ENCODE results near the gene DAP3.
"Not testable (repeated sequence)": the region's sequence is repeated elsewhere in the genome, so short reads cannot be mapped to it uniquely, and the experiment has no call there.

Gene DAP3

DNA sequence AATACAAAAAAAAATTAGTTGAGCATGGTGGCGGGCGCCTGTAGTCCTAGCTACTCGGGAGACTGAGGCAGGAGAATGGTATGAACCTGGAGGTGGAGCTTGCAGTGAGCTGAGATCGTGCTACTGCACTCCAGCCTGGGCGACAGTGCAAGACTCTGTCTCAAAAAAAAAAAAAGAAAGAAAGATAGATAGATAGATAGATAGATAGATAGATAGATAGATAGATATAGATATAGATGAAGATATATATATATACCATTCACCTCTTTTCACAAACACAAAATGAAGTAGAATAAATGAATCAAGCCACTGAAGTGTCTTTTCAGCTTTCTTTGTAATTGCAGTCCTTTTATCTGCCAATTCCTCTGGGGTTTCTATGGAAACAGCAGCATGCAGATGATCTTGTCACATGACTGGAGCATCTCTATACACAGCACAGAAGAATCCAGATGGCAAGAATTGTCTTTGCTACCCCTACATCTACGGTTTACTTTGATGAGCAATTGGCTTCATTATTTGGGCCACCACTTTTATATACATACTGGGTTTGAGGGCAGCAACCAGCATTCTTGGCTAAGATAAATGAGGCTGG, 29.7 kb downstream of the DAP3 start:
- DNase-seq (ENCODE audit: low spot score), result not testable (repeated sequence)

DNA sequence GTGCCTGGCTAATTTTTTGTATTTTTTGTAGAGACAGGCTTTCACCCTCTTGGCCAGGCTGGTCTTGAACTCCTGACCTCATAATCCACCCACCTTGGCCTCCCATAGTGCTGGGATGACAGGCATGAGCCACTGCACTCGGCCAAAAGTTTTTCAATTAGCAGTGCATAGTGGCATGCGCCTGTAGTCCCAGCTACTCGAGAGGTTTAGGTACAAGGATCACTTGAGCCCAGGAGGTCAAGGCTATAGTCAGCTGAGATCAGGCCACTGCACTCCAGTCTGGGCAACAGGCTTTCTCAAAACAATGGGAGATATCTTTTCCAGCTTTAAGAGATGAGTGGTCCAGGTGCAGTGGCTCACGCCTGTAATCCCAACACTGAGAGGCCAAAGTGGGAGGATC, 30.8 kb downstream of the DAP3 start:
- no peak for DNase-seq (ENCODE audit: low spot score)

DNA sequence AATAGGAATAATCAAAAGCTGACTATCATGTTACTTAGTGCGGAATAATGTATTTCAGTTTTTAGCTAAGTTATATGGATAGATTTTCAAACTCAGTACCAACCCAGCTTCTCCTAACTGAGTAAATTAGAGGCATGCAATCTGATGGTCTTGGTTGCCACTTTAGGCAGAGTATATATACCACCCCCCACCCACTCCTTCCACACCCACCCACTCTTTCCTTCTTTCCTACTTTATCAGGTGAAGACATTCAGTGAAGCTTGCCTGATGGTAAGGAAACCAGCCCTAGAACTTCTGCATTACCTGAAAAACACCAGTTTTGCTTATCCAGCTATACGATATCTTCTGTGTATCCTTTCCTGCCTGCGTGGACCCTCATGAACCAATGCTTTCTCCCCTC, 36.3 kb downstream of the DAP3 start:
- no peak for DNase-seq (ENCODE audit: low spot score)

DNA sequence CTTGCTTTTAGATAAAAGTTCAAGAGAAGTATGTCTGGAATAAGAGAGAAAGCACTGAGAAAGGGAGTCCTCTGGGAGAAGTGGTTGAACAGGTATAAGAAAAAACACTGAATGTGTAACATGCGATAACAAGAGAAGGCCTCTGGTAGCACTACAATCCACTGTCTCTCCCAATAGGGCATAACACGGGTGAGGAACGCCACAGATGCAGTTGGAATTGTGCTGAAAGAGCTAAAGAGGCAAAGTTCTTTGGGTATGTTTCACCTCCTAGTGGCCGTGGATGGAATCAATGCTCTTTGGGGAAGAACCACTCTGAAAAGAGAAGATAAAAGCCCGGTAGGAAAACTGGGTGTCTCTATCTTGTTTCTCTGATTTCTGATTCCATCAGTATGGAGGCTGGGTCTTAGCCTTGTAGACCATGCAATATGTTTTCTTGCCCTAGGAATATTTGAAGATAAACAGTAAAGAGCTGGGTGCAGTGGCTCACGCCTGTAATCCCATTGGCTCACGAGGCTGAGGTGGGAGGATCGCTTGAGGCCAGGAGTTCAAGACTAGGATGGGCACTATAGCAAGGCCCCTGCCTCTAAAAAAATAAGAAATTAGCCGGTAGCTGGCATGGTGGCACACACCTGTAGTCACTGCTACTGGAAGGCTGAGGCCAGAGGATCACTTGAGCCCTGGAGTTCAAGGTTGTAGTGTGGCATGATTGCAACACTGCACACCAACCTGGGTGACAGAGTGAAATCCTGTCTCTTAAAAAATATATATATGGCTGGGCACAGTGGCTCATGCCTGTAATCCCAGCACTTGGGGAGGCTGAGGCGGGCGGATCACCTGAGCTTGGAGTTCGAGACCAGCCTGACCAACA, 40.4 kb downstream of the DAP3 start:
- DNase-seq (ENCODE audit: low spot score), result peak; percentile 60

DNA sequence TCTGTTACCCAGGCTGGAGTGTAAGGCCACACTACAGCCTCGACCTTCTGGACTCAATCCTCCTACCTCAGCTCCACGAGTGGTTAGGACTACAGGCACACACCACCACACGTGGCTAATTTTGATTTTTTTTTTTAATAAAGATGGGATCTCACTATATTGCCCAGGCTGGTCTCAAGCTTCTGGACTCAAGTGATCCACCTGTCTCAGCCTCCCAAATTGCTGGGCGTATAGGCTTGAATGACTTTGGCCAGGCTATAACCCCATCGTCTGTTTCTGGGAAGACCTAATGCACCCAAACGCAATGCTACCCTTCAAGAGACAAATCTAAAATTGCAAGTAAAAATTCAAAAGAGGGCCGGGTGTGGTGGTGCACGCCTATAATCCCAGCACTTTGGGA, 52.1 kb downstream of the DAP3 start:
- DNase-seq (ENCODE audit: low spot score), result no peak

DNA sequence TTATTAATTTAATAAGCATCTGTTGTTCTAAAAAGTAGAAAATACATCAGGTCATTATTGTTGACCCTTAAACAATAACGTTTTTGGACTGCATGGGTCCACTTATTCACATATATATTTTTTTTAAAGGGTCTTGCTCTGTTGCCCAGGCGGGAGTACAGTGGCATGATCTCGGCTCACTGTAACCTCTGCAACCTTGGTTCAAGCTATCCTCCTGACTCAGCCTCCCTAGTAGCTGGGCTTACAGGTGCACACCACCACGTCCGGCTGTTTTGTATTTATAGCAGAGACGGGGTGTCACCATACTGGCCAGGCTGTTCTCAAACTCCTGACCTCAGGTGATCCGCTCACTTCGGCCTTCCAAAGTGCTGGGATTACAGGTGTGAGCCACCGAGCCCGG, 53.0 kb downstream of the DAP3 start:
- DNase-seq (ENCODE audit: low spot score), result no peak

DNA sequence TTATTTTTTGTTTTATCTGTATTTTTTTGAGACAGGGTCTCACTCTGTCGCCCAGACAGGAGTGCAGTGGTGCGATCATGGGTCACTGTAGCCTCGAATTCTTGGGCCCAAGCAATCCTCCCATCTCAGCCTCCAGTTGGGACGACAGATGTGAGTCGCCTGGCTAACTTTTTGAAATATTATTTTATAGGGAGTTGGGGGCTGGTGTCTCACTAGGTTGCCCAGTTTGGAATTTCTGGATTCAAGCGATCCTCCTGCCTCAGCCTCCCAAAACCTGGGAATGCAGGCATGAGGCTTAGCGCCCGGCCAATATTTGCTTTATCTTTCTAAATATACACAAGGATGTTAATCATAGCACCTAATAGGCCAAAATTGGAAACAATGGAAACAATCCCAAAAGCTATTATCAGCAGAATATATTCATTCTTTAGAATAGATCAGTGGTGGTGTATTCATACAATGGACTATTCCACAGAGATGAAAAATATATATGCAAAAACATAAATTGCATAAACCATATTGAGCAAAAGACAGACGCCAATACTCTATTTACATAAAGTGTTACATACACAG, 55.9 kb downstream of the DAP3 start:
- DNase-seq (ENCODE audit: low spot score), result no peak

DNA sequence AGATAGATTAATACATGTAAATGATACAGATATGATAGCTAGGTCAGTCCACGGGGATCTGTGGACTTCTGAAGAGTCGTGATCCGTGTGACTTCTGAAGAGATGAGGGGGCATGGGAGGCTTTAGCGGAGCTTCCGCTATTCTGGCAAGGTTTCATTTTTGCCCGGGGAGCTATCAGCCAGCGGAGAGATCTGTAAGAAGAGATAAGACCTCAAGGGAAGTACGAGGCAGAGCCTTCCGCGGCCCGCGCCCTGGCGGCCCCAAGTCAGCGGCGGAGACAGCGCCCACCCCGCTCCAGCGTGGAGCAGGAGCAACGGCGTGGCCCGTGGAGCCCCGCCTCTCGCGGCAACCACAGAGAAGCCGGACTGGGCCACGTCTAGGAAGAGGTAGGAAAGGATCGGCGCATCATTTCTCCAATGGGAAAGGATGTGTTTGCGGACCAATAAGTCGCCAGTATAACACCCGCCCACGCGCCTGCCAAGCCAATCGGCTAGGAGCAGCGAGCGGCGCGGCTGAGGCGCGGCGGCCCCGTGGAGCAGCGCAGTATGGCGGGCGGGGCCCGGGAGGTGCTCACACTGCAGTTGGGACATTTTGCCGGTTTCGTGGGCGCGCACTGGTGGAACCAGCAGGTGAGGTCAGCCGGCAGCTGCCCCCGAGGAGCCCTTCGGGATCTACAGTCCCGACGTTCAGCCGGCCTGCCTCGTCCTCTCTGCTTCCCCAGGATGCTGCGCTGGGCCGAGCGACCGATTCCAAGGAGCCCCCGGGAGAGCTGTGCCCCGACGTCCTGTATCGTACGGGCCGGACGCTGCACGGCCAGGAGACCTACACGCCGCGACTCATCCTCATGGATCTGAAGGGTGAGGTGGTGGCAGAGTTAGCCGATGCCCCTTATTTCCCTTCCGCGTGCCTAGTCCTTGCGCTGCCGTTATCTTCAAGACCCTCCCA, 56.7 kb downstream of the DAP3 start:
- peak; percentile 97 for DNase-seq (ENCODE audit: low spot score)

DNA sequence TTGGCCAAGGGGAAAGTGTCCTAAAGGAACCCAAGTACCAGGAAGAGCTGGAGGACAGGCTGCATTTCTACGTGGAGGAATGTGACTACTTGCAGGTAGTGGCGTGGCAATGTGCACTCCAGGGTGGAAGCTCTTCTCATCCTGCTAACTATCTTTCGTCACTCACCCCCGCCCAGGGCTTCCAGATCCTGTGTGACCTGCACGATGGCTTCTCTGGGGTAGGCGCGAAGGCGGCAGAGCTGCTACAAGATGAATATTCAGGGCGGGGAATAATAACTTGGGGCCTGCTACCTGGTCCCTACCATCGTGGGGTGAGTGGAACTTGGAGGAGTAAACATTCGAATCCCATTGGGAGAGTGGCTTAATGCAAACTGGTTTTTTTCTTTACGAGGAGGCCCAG, 58.7 kb downstream of the DAP3 start:
- not testable (repeated sequence) for DNase-seq (ENCODE audit: low spot score)

DNA sequence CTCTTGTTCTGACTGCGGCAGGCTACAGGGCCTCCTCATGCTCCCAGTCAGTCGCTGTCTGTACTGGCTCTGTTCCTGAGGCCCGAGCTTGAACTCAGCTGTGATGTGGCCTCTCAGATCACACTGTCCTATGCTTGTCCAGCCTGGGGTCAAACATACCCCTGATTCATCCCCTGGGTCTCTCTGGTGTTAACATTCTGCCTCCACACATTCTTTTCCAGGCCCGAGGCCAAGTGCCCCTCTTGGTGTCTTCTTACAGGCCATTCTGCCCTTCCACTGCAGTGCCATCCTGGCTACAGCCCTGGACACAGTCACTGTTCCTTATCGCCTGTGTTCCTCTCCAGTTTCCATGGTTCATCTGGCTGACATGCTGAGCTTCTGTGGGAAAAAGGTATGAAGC, 59.2 kb downstream of the DAP3 start:
- DNase-seq (ENCODE audit: low spot score), result not testable (repeated sequence)

DNA sequence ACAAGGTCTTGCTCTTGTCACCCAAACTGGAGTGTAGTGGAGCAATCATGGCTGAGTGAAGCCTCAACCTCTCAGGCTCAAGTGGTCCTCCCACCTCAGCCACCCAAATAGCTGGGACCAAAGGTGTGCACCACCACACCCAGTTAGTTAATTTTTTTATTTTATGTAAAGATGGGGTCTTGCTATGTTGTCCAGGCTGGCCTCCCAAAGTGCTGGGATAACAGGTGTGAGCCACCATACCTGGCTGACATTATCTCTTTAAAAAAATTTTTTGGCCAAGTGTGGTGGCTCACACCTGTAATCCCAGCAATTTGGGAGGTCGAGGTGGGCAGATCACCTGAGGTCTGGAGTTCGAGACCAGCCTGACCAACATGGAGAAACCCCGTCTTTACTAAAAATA, 70.1 kb downstream of the DAP3 start:
- not testable (repeated sequence) for DNase-seq (ENCODE audit: low spot score)

DNA sequence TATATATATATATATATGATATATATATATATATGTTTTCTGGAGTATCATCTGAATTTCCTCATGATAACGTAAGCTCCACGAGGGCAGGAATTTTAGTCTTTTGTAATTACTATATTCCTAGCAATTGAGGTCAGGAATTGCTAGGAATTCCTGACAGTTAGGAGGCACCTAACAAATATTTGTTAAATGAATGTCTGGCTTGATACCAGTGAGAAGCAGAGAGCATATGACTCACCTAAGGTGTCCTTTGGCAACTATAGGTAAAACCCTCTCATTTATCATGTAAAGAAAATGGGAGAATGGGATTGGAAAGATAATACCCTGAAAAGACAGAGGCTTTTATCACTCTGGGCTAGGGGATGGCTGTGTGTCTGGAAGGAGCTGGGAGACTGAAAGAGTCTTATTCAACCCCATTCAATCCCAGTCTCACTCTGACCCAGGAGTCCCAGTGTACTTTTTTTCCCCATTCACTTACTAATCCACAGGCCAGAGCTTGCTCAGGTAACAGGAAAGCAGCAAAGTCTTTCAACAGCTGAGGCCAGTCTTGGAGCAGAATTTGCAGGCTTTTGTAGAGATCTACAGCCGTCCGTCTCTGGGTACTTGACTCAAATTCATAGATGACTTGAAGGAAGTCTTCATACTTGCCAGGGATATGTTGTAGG, 71.2 kb downstream of the DAP3 start:
- no peak for DNase-seq (ENCODE audit: low spot score)

DNA sequence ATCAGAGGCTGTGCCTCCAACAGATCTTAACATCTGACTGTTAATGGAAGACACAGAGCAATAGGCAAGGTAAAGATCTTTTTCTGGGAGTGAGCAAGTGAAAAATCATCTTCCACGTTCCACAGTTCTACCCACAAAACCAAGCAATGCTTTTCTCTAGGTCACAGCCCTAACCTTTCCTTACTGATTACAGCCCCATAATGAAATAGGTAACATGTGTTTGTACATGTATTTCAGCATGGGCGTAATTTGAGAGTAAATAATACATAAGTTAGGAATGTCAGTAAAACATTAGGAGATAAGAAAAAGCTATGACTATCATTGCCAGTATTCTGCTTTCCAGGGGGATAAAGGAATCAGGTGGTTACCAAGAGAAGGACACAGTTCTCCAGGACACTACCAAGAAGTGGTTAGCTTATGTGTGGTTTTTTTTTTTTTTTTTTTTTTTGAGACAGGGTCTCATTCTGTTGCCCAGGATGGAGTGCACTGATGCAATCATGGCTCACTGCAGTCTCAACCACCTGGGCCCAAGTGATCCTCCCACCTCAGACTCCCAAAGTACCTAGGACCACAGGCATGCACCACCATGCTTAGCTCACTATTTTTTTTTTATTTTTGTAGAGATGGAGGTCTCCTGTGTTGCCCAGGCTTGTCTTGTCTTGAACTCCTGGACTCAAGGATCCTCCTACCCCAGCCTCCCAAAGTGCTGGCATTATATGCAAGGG, 72.0 kb downstream of the DAP3 start:
- DNase-seq (ENCODE audit: low spot score), result no peak

DNA sequence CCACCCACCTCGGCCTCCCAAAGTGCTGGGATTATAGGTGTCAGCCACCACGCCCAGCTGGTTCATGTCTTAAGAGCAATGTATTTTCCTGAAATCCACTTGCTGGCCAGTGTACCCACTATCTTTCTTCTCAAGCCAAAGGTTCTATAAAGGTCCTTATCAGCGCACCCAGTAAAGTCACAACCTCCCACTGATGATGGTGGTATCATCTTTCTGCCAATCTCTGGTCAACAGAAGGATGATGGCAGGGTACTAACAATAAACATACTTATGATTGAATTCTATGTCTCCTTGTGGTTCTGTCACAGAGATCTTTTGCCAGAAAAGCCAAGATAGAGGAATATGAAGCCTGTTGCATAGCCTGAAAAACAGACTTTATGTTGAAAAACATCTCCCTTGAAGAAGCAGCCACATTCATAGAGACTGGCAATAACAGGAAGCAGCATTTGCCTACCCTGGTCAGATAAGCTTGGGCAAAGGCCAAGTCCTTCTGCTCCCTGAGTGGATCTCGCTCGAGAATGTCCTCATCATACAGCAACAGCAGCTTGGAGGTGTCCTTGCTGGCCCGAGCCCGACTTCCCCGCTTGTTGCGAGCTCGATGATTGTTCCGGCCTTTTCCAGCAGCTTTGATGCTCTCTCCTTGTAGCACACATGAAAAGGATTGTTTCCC, 73.0 kb downstream of the DAP3 start:
- DNase-seq (ENCODE audit: low spot score), result no peak

DNA sequence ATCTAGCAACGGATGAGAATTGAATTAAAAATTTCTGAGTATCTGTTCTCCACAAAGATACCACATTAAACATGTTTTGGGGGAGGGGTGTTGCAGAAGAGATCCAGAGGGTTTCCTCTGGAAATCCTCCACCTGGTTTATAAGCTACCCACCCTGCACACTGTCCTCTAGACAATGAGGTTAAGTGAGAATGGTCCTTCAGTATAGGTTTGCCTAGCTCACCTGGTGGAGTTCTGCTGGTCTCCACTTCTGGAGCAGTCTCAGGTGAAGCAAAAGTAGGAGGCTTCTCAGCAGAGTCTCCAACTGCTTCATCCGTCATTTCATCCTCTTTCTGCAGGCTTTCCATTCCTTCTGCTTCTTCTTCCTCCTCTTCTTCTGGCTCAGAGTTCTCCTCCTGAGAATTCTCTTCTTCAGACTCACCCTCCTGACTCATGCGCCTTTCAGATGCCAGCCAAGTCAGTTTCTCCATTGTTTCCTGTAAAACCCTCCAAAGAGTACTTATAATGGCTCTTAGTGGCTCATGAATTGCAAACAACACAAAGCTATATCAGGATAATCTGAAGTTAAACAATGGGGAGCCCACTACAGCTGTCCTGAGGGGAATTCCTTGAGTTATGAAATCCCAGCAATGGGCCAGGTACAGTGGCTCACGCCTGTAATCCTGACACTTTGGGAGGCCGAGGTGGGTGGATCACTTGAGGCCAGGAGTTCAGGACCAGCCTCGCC, 74.4 kb downstream of the DAP3 start:
- DNase-seq (ENCODE audit: low spot score), result peak; percentile 80

DNA sequence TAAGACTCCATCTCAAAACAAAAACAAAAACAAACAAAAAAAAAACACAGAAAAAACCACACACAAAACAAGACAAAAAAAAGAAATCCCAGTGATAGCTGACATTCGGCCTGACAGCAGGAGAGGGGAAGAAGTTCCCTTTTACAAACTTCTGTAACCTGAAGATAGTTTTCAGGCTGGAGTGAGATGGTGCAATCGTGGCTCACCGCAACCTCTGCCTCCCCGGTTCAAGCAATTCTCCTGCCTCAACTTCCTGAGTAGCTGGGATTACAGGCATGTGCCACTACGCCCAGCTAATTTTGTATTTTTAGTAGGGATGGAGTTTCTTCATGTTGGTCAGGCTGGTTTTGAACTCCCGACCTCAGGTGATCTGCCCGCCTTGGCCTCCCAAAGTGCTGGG, 75.1 kb downstream of the DAP3 start:
- not testable (repeated sequence) for DNase-seq (ENCODE audit: low spot score)

DNA sequence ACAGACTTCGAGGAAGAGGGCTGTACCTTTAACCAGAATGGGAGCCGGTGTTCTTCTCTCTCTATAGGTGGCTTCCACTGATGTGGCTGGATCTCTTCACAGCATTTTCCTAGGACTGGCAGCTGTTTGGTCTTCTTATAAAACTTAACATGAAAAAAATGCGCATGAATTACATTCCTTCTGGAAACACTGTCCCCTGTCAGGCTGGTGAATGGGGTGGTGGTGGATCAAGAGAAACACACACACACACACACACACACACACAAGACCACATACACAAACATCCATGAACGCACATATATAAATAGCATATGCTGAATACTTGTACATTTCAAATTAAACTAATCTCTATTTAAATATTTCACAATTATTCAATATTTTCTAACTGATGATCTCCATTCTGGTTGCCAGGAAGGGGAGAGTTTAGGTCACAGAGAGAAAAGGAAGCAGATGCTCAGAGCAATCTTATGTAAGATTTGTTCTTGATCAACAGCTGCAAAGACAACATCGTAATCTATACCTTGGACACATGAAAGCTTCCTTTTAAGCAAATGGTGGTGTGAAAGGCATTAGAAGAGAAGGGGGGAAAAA, 78.6 kb downstream of the DAP3 start:
- not testable (repeated sequence) for DNase-seq (ENCODE audit: low spot score)

DNA sequence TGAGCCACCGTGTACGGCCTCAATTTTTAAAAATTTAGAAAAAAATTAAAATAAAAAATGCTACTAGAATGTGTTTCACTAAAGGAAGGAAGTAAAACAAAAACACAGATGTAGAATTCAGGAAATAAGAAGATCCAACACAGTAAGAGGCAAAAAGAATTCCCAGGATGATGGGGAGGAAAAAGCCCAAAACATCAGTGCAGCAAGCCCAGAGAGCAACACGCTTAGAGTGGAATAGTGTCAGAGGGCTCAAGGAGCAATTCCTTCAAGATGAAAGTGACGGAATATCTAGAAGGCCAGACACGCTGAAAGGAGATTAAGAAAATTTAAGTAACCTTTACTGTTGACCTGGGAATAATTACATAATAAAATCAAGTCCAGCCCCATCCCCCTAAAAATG, 80.4 kb downstream of the DAP3 start:
- DNase-seq (ENCODE audit: low spot score), result no peak

DNA sequence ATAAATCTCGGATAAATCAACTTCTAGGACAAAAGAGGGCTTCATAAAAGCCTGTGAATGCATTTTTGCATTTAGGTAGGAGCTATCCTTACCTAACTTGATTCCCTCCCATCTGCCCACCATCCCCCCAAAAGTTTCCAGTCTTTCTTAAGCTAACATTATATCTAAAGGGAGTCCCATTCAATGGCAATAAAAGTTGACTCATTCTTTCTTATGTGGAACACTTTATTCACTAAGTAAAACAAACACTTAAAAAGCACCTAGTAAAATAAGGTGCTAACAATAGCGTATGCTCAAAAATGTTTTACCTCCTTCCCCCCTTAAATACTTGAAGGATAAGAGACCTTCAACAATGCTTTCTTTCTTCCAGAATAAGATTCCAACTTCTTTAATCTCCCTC, 84.3 kb downstream of the DAP3 start:
- DNase-seq (ENCODE audit: low spot score), result no peak

Measured in RKO (cell line).